ENCODE measurements around the gene TEX50. TPM values are rescaled to one million over a fixed set of nuclear protein-coding genes. Genes with fewer than 3 reads are reported as not detected.
"Not testable (repeated sequence)": the region's sequence is repeated elsewhere in the genome, so short reads cannot be mapped to it uniquely, and the experiment has no call there.

TEX50 gene
- polyA plus RNA-seq, 1 donor from 2014 or later: not detected

- Histone ChIP-seq H3K4me3 (ENCODE audit: low read length) (no peak overlapping the region), H3K4me2 (ENCODE audit: low read length) (no peak overlapping the region)
These were observed 47.0 kb downstream of the TEX50 start for GRCh38 chr1:173682184-173682583.

GRCh38 chr1:173683838-173684237, 48.7 kb downstream of the TEX50 start:
- not testable (repeated sequence) for H3K9me2 ChIP-seq (ENCODE audit: insufficient read depth, low read length); H3K27me3 ChIP-seq (ENCODE audit: insufficient read depth, low read depth, low read length); H3K27ac ChIP-seq (ENCODE audit: low read length); H3K79me2 ChIP-seq (replicated peaks; ENCODE audit: insufficient read depth, low read length); H4K20me1 ChIP-seq (ENCODE audit: insufficient read depth); H2AFZ ChIP-seq (ENCODE audit: low read depth, low read length); H3K4me2 ChIP-seq (ENCODE audit: low read length); H3F3A ChIP-seq (ENCODE audit: insufficient read depth, low read length, poor library complexity, severe bottlenecking); H3K4me3 ChIP-seq (ENCODE audit: low read length); H3K9me3 ChIP-seq (ENCODE audit: low read length); H3K36me3 ChIP-seq (ENCODE audit: insufficient read depth, low read length); H3K9ac ChIP-seq (ENCODE audit: low read length)

More at GRCh38 chr1:173682184-173682583, 47.0 kb downstream of the TEX50 start:
- H2AFZ ChIP-seq (ENCODE audit: low read depth, low read length): no peak overlapping the region
- TF ChIP-seq CTCF (IDR thresholded peaks at IDR 0.05; ENCODE audit: poor library complexity, severe bottlenecking) (no peak), REST (IDR thresholded peaks at IDR 0.05; ENCODE audit: borderline replicate concordance) (no peak), SMC3 (conservative IDR thresholded peaks at IDR 0.05; ENCODE audit: poor library complexity) (no peak), MXI1 (conservative IDR thresholded peaks at IDR 0.05; ENCODE audit: poor library complexity, severe bottlenecking) (no peak), EZH2 (IDR thresholded peaks at IDR 0.05; ENCODE audit: borderline replicate concordance, insufficient read depth, low read length, poor library complexity, severe bottlenecking) (no peak), RAD21 (conservative IDR thresholded peaks at IDR 0.05) (no peak), TAF1 (IDR thresholded peaks at IDR 0.05; ENCODE audit: low read depth) (no peak), POLR2AphosphoS5 (IDR thresholded peaks at IDR 0.05) (no peak), EP300 (conservative IDR thresholded peaks at IDR 0.05; ENCODE audit: poor library complexity, severe bottlenecking) (no peak)
- H3K79me2 ChIP-seq (replicated peaks; ENCODE audit: insufficient read depth, low read length): no peaks in the 10 kb centered on the region
- H3K27ac ChIP-seq (ENCODE audit: low read length): no peak overlapping the region
- no peaks in the 10 kb centered on the region for H3K9me3 ChIP-seq (ENCODE audit: low read length)
- H4K20me1 ChIP-seq (ENCODE audit: insufficient read depth): no peaks in the 10 kb centered on the region
- H3K9me2 ChIP-seq (ENCODE audit: insufficient read depth, low read length): no peaks in the 10 kb centered on the region
- H3F3A ChIP-seq (ENCODE audit: insufficient read depth, low read length, poor library complexity, severe bottlenecking): no peaks in the 10 kb centered on the region
- H3K27me3 ChIP-seq (ENCODE audit: insufficient read depth, low read depth, low read length): no peaks in the 10 kb centered on the region
- H3K9ac ChIP-seq (ENCODE audit: low read length): no peak overlapping the region
- no peaks in the 10 kb centered on the region for H3K36me3 ChIP-seq (ENCODE audit: insufficient read depth, low read length)

GRCh38 chr1:173685121-173685520, 50.0 kb downstream of the TEX50 start:
- H3K4me2 ChIP-seq (ENCODE audit: low read length); H3K36me3 ChIP-seq (ENCODE audit: insufficient read depth, low read length); H2AFZ ChIP-seq (ENCODE audit: low read depth, low read length); H3K9ac ChIP-seq (ENCODE audit: low read length); H3K9me2 ChIP-seq (ENCODE audit: insufficient read depth, low read length); H3K9me3 ChIP-seq (ENCODE audit: low read length); H3F3A ChIP-seq (ENCODE audit: insufficient read depth, low read length, poor library complexity, severe bottlenecking); H3K4me3 ChIP-seq (ENCODE audit: low read length); H3K79me2 ChIP-seq (replicated peaks; ENCODE audit: insufficient read depth, low read length); H3K27ac ChIP-seq (ENCODE audit: low read length); H3K27me3 ChIP-seq (ENCODE audit: insufficient read depth, low read depth, low read length); H4K20me1 ChIP-seq (ENCODE audit: insufficient read depth): not testable (repeated sequence)

Other genes starting within 250 kb of the TEX50 start
- gene PRDX6, start 158.0 kb upstream of the TEX50 start, polyA plus RNA-seq: 111 and 118 TPM in 2 replicates
- 0.31 and 0.46 TPM in 2 replicates for gene SLC9C2, start 32.3 kb upstream of the TEX50 start, polyA plus RNA-seq
- gene ANKRD45, start 34.5 kb downstream of the TEX50 start, polyA plus RNA-seq: 8.7 and 9.9 TPM in 2 replicates
- 33.2 and 41.8 TPM in 2 replicates for gene KLHL20, start 79.6 kb downstream of the TEX50 start, polyA plus RNA-seq
- gene DARS2, start 189.3 kb downstream of the TEX50 start, polyA plus RNA-seq: 4.5 and 7.1 TPM in 2 replicates
- gene CENPL, start 189.5 kb downstream of the TEX50 start, polyA plus RNA-seq: 6.4 and 7.4 TPM in 2 replicates
- 931 and 1,182 TPM in 2 replicates for gene GAS5, start 232.7 kb downstream of the TEX50 start, polyA plus RNA-seq
- gene ZBTB37, start 233.0 kb downstream of the TEX50 start, polyA plus RNA-seq: 14.3 and 14.6 TPM in 2 replicates